A673 (cell line): ENCODE measurements around the gene PGM2L1. TPM values are rescaled to one million over a fixed set of nuclear protein-coding genes. Genes with fewer than 3 reads are reported as not detected.

Experiments
- BruUV-seq: library from RNA; stranded (reverse); fragments of 400-500 nt; replicated peaks from 2 replicates; lab custom pipeline; 2021; lab: Mats Ljungman, UMichigan
- CTCF ChIA-PET: fragments of 300-600 bp; sonication (Branson Sonifier 250); formaldehyde crosslinking; loops from one replicate; lab custom pipeline; 2022; ENCODE audit warnings: antibody characterized with exemption; lab: Charles Lee
- POLR2A ChIA-PET: fragments of 300-600 bp; sonication (Branson Sonifier 250); formaldehyde crosslinking; loops from one replicate; lab custom pipeline; 2022; ENCODE audit warnings: antibody characterized with exemption; ENCODE audit not compliant: low non-redundant PET; lab: Charles Lee
- DNase-seq: peaks from one replicate; pipeline ENCODE4 v3.0.0-alpha.2; 2015; ENCODE audit warnings: low spot score
- H3K27ac ChIP-seq: fragments of 200-600 bp; sonication (generic); 2 replicates; pipeline ENCODE4 v1.5.1; 2016; ENCODE audit warnings: mixed run types, low read depth, mild to moderate bottlenecking, mixed read lengths, antibody characterized with exemption, low read length; ENCODE audit not compliant: poor library complexity, severe bottlenecking
- H3K27me3 ChIP-seq: fragments of 200-600 bp; sonication (generic); replicated peaks from 2 replicates; pipeline ENCODE4 v1.6.1; 2017; ENCODE audit warnings: mixed run types, low read depth, mild to moderate bottlenecking, mixed read lengths, antibody characterized with exemption, low read length; ENCODE audit not compliant: insufficient read depth, poor library complexity
- H3K36me3 ChIP-seq: fragments of 200-600 bp; sonication (generic); 2 replicates; pipeline ENCODE4 v1.6.1; 2016; ENCODE audit warnings: mixed run types, mild to moderate bottlenecking, mixed read lengths, antibody characterized with exemption, low read length; ENCODE audit not compliant: insufficient read depth, poor library complexity, severe bottlenecking
- H3K4me1 ChIP-seq: fragments of 200-600 bp; sonication (generic); 2 replicates; pipeline ENCODE4 v1.6.1; 2017; ENCODE audit warnings: mixed run types, mild to moderate bottlenecking, mixed read lengths, antibody characterized with exemption, low read length; ENCODE audit not compliant: insufficient read depth, poor library complexity, severe bottlenecking
- H3K4me3 ChIP-seq: fragments of 200-600 bp; sonication (generic); 2 replicates; pipeline ENCODE4 v1.5.1; 2016; ENCODE audit warnings: low read depth, mixed run types, mild to moderate bottlenecking, mixed read lengths, low read length; ENCODE audit not compliant: poor library complexity, severe bottlenecking
- H3K9me3 ChIP-seq: fragments of 200-600 bp; sonication (generic); 2 replicates; pipeline ENCODE4 v1.6.1; 2016; ENCODE audit warnings: mixed run types, low read depth, mild to moderate bottlenecking, mixed read lengths, antibody characterized with exemption, low read length; ENCODE audit not compliant: poor library complexity, severe bottlenecking
- CTCF ChIP-seq: fragments of 300-800, 200-600 bp; sonication (generic); conservative IDR thresholded peaks from 2 replicates; pipeline ENCODE4 v1.5.1; 2017; ENCODE audit warnings: low read depth, mild to moderate bottlenecking, antibody characterized with exemption, low read length, moderate library complexity, mixed read lengths
- EZH2 ChIP-seq: fragments of 200-600 bp; sonication (generic); IDR thresholded peaks from 2 replicates; pipeline ENCODE4 v1.6.1; 2017; ENCODE audit warnings: borderline replicate concordance, low read depth, mild to moderate bottlenecking, mixed read lengths, antibody characterized with exemption, low read length; ENCODE audit not compliant: poor library complexity, severe bottlenecking
- intact Hi-C: fragments of 100-400 bp; cut with micrococcal nuclease; formaldehyde crosslinking; loops from one replicate; pipeline ENCODE4 v1.10.0; 2022; ENCODE audit not compliant: unreplicated experiment
- total RNA-seq: library from RNA; stranded (reverse); gene quantifications from 2 replicates; pipeline ENCODE4 v1.2.3, GENCODE V29; 2021

The PGM2L1 gene
- total RNA-seq, 1 experiment from 2014 or later = 18.2 TPM

GRCh38 chr11:74429205-74429604, 31.0 kb upstream of the PGM2L1 start:
- no TSS peak for BruUV-seq
- POLR2A ChIA-PET = no interaction called here
- Histone ChIP-seq H3K4me1 (no peaks in the 10 kb centered on the region), H3K27ac (peak overlapping the region; percentile 38), H3K27me3 (no peaks in the 10 kb centered on the region), H3K4me3 (no peak overlapping the region), H3K9me3 (peaks cover 7% of the 10 kb centered on the region), H3K36me3 (no peaks in the 10 kb centered on the region)
- CTCF ChIA-PET = no interaction called here
- TF ChIP-seq CTCF (no peak), EZH2 (no peak)
- DNase-seq = peak; percentile 65
- intact Hi-C loops = no loop called here

DNA sequence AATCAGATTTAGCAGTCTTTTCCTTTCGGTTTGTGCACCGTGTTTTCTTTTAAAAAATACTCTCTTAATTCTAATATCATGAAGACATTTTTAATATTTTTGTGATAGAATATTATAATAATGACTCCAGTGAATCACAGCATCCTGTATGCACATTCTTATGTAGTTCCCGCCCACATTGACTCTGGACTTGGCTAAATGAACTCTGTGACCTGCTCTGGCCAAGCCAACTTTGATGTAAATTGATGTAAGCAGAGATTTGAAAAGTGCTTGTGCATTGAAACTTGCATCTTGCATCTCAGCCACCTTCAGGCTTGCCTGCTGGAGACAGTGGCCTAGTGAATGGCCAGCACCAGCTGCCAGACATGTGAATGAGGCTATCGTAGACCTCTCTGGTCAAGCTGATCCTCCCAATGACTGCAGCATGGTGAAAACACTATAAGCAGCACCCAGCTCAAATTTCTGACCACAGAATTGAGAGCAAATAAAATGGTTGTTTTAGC, 29.2 kb upstream of the PGM2L1 start:
- Histone ChIP-seq H3K4me1 (no peaks in the 10 kb centered on the region), H3K9me3 (peaks cover 7% of the 10 kb centered on the region), H3K4me3 (no peak overlapping the region), H3K27me3 (no peaks in the 10 kb centered on the region), H3K27ac (no peak overlapping the region), H3K36me3 (no peaks in the 10 kb centered on the region)
- intact Hi-C loops = no loop called here
- no peak for DNase-seq
- ChIA-PET CTCF (interaction anchor here (0.9 kb wide), 1 partner anchor 22 kb away, joined by 3 read pairs; no protein-coding TSS in a partner anchor), POLR2A (no interaction called here)
- TF ChIP-seq EZH2 (no peak), CTCF (no peak)
- BruUV-seq = no TSS peak

DNA sequence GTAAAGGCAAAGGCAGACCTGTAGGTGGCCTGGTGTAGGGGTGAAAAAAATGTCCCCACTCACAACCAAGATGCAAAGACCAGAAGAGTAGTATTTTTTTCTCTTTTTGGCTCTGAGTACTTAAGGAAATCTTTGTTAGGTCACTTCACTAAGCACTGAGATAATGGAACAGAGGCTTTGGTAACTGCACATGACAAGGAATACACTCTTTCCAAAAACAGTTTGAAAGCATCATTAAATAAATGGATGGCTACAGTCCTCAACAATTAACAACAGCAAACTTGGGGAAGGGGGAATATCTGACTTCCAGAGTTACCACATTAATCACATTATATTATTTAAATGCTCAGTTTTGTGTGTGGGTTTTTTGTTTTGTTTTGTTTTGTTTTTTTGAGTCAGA, 26.9 kb upstream of the PGM2L1 start:
- H3K4me1 ChIP-seq = no peaks in the 10 kb centered on the region
- ChIA-PET CTCF (no interaction called here), POLR2A (interaction anchor here (0.7 kb wide), 1 partner anchor 27 kb away, joined by 7 read pairs; the partner anchor contains the start of gene PGM2L1)
- no peak for TF ChIP-seq CTCF
- no peak for TF ChIP-seq EZH2
- no peaks in the 10 kb centered on the region for H3K27me3 ChIP-seq
- no peaks in the 10 kb centered on the region for H3K36me3 ChIP-seq
- peaks cover 7% of the 10 kb centered on the region for H3K9me3 ChIP-seq
- no peak overlapping the region for H3K27ac ChIP-seq
- intact Hi-C loops = no loop called here
- DNase-seq = no peak
- no TSS peak for BruUV-seq
- no peak overlapping the region for H3K4me3 ChIP-seq
